Measurements from ENCODE around the gene RASL11A. TPM values are rescaled to one million over a fixed set of nuclear protein-coding genes. Genes with fewer than 3 reads are reported as not detected.
A peak's percentile ranks its signal among the peaks of the same experiment; 100 is the strongest.

Gene RASL11A
- total and polyA plus RNA-seq, 2 of the 8 experiments (the other 6 are each of a cell fraction or from before 2014, with no cell fraction given), result 2.9 to 6.8 TPM

DNA sequence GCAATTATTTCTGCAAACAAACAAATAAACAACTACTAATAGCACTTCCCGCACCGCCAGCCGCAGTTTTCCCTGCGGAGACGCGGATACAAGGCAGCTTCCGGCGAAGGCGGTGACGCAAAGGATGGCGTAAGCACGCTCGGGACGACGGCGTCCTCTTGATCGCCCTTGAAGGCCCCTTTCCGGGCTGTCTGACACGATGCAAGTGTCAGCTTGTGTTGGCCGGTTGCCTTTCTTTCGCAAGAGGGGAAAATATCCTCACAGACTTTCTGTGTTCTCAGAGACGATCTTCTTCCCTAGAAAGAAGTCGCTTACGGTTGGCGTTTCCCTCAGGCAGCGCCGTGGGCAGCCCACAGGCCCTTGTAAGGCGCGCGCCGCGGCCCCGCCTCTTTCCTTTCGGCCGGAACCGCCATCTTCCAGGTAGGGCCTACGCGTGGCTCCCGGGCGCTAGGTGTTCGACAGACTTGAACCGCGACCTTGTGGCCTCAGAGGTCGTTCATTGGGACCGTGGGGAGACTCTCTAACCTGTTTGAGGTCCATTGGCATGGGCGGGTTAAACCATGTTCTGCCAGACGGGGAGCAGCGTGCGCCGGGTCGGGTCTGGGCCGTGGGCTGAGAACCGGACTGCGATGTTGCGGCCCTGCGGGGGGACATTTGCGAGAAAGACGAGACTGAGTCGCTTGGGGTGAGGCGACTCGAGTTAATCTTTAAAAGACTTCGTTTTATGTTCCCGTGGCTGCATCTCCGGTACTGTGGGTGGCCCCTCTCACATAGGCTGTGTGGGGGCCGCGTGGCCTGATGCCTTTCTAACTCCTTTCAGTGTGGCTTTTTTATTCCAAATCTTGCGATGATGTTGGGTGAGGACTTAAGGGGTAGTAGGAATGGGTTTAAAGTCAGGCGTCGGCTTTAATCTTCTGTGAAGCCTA lies 19.2 kb upstream of the RASL11A start, which contains the start of gene RPL21:
Gene RPL21 (plus strand): TSS at position 393 of the 926 bp plus-strand sequence. CDS start 2,219 bp downstream, outside the sequence.
- Histone ChIP-seq H3K4ac (replicated peaks; ENCODE audit: insufficient read length, low read depth, low read length) (peak within 1 kb of the TSS; percentile 95), H3K23ac (ENCODE audit: insufficient read length) (no peak within 1 kb of the TSS), H2BK5ac (ENCODE audit: low read depth, low read length) (peak within 1 kb of the TSS; percentile 100), H4K5ac (ENCODE audit: insufficient read length, low read depth, low read length) (peak within 1 kb of the TSS; percentile 79), H3K56ac (replicated peaks; ENCODE audit: insufficient read length, low read depth, low read length) (peak within 1 kb of the TSS; percentile 63), H3K27me3 (replicated peaks in 1 of 4; ENCODE audit: control insufficient read depth in 3 of 4, extremely low read depth in 1 of 4, insufficient read depth in 3 of 4, low read length in 3 of 4) (no peaks in the 10 kb centered on the region), H3K9me3 (ENCODE audit: insufficient read depth in 2 of 2, low read depth in 1 of 2, low read length in 1 of 2) (no peaks in the 10 kb centered on the region), H4K8ac (ENCODE audit: extremely low read depth, insufficient read depth, low read length) (peak within 1 kb of the TSS; percentile 99), H2AFZ (ENCODE audit: low read length) (peak within 1 kb of the TSS; percentile 94), H3K4me2 (ENCODE audit: insufficient read depth in 1 of 2, low read depth in 2 of 2, low read length in 2 of 2) (peak within 1 kb of the TSS; percentile 57 to 85), H3K27ac (ENCODE audit: low read depth, low read length) (peak within 1 kb of the TSS; percentile 99), H3K79me2 (ENCODE audit: control insufficient read depth in 1 of 2, insufficient read depth in 2 of 2, low read length in 2 of 2) (peaks cover 17 to 65% of the 10 kb centered on the region in 2 experiments), H3K18ac (ENCODE audit: extremely low read depth, low read length) (peak within 1 kb of the TSS; percentile 97), H3K23me2 (ENCODE audit: low read depth, low read length) (0 out of 2 replicates have a peak, but pooled peaks cover 5% of the 10 kb centered on the region), H2BK120ac (replicated peaks; ENCODE audit: low read depth, low read length) (peak within 1 kb of the TSS; percentile 10), H3K14ac (ENCODE audit: insufficient read length) (peak within 1 kb of the TSS; percentile 9), H2BK12ac (ENCODE audit: low read depth, low read length) (peak within 1 kb of the TSS; percentile 86; the same call in 1 of the 2 replicates), H2BK15ac (ENCODE audit: low read length) (peak within 1 kb of the TSS; percentile 84; the same call in 1 of the 2 replicates), H3K79me1 (ENCODE audit: low read depth, low read length) (no peaks in the 10 kb centered on the region; the same call in 1 of the 2 replicates), H4K91ac (replicated peaks; ENCODE audit: insufficient read length, low read length) (peak within 1 kb of the TSS; percentile 96), H3K4me3 (ENCODE audit: extremely low read depth in 1 of 4, insufficient read depth in 2 of 4, low read depth in 3 of 4, low read length in 4 of 4) (peak within 1 kb of the TSS; percentile 98 to 99 (median 98)), H3K4me1 (replicated peaks in 1 of 4; ENCODE audit: control insufficient read depth in 3 of 4, insufficient read depth in 4 of 4, low read length in 3 of 4) (peaks cover 0 to 6% (median 2%) of the 10 kb centered on the region in 4 experiments; a peak in 4 of 7 replicates), H3K9ac (replicated peaks in 1 of 4; ENCODE audit: extremely low read depth in 1 of 4, low read depth in 3 of 4, low read length in 3 of 4) (peak within 1 kb of the TSS; percentile 95 to 100 (median 100)), H2AK5ac (ENCODE audit: low read depth, low read length) (peak within 1 kb of the TSS; percentile 84), H2BK20ac (ENCODE audit: low read length) (no peak within 1 kb of the TSS), H3K36me3 (ENCODE audit: control insufficient read depth in 2 of 4, insufficient read depth in 4 of 4, low read length in 3 of 4) (peaks cover 7 to 34% (median 18%) of the 10 kb centered on the region in 4 experiments; a peak in 7 of 8 replicates), H4K20me1 (replicated peaks in 1 of 2; ENCODE audit: control insufficient read depth in 1 of 2, insufficient read depth in 2 of 2, low read length in 2 of 2) (peaks cover 3 to 4% of the 10 kb centered on the region in 2 experiments)
- FAIRE-seq, result peak; percentile 78
- peak; percentile 80 to 93 for DNase-seq (ENCODE audit: low read depth in 1 of 2, low spot score in 2 of 2)
- ChIA-PET POLR2A (ENCODE audit: partially characterized antibody) (interaction anchor here (0.6 to 1.3 kb wide), 38 partner anchors 8 to 682 kb away, joined by 3 to 29 read pairs (median 4); partner anchors contain the start of gene RASL11A), CTCF (ENCODE audit: partially characterized antibody) (no interaction called here)
- 1% methylated on average over 57 of the region's 69 CpGs; no CpG with 5 or more reads in 1 of the 2 experiments for WGBS, 2 experiments (ENCODE audit: extremely low coverage in 1 of 2, insufficient coverage in 1 of 2, insufficient read length in 1 of 2, insufficient replicate concordance in 2 of 2, low coverage in 1 of 2, low lambda C conversion rate in 2 of 2, missing lambda C conversion rate in 1 of 2)
- TF ChIP-seq CEBPB (IDR thresholded peaks at IDR 0.05; ENCODE audit: low read depth, low read length), result peak; percentile 75
- TF ChIP-seq ASH2L (IDR thresholded peaks at IDR 0.05; ENCODE audit: low read length), result peak; percentile 95
- peak; percentile 96 for TF ChIP-seq TAF7 (optimal IDR thresholded peaks at IDR 0.05; ENCODE audit: borderline replicate concordance, low read depth, low read length)
- no peak for TF ChIP-seq HDAC2 (IDR thresholded peaks at IDR 0.05; ENCODE audit: borderline replicate concordance in 1 of 2, low read depth in 2 of 2, low read length in 2 of 2)
- TF ChIP-seq RFX5 (IDR thresholded peaks at IDR 0.05; ENCODE audit: borderline replicate concordance, low read depth, low read length), result no peak
- TF ChIP-seq, protein P1, sequence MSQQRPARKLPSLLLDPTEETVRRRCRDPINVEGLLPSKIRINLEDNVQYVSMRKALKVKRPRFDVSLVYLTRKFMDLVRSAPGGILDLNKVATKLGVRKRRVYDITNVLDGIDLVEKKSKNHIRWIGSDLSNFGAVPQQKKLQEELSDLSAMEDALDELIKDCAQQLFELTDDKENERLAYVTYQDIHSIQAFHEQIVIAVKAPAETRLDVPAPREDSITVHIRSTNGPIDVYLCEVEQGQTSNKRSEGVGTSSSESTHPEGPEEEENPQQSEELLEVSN (IDR thresholded peaks at IDR 0.05), result 0 out of 2 replicates have a peak, but pooled peaks have one; percentile 19
- peak; percentile 97 for TF ChIP-seq TBP (IDR thresholded peaks at IDR 0.05; ENCODE audit: low read depth, low read length)
- peak; percentile 90; the same call in 1 of the 2 replicates for TF ChIP-seq GTF2F1 (IDR thresholded peaks at IDR 0.05; ENCODE audit: borderline replicate concordance, low read depth, low read length)
- peak; percentile 100 for TF ChIP-seq SP4 (IDR thresholded peaks at IDR 0.05; ENCODE audit: low read length)

Data from H1 (cell line).